ENCODE data around the gene ACSS1.

The ACSS1 gene

DNA sequence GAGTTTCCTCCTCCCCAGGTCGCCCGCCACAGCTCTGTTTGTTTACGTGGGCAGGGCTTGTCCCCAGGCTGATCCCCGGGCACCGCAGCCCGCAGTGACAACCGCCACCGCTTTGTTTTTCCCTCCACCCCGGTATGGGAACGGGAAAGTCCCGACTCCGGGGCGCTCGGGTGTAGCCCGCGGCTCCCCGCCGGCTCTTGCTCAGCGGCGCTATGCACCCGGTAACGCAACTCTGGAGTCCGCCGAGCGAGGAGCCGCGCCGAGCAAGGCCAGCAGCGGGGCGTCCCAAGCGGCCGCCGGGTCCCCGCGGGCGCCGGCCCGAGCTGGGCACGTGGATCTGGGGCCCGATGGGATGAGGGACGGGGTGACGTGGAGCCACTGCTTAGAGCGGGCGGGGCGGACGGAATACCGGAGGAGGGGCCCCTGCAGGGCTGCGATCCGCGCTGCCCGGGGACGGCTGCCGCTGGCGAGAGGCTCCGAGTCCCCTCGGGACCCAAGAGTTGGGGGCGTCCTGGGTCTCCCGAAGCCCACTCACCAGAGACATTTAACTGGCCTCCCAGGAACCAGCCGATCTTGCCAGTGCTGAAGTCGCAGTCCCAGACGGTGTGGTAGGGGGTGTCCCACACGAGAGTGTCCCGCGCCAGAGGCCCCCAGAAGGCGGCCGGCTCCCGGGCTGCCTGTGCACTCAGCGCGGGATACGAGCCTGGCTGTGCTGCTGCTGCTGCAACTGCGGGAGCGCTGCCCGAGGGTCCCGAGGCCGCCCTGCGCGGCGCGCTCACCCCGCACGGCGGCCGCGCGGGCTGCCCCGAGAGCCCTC, 497 bp downstream of the ACSS1 start:
- DNase-seq, result peak; percentile 89

DNA sequence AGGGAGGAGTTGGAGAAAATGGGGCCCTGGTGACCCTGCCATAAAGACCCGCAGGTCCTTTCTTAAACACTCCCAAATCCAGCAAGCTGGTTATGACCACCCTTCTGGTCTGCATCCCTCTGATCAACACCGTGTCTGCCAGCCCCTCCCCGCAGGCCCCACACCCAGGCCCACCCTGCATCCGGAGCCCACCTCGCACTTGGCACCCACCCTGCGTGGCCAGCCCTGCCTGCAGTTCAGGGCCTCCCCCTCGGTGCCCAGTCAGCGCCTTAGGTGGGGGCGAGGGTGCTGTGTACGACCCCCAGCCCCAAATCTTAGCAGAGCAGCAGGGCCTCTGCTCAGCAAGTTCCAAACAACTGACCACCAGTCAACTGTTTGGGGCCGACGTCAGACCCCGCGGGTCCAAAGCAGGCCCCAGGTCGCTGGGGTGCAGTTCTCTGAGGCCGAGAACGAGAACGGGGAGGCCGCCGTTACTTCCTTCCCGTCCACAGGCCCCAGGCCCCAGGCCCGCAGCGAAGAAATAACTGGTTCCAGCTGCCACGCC, 1.2 kb downstream of the ACSS1 start:
- DNase-seq, result no peak

DNA sequence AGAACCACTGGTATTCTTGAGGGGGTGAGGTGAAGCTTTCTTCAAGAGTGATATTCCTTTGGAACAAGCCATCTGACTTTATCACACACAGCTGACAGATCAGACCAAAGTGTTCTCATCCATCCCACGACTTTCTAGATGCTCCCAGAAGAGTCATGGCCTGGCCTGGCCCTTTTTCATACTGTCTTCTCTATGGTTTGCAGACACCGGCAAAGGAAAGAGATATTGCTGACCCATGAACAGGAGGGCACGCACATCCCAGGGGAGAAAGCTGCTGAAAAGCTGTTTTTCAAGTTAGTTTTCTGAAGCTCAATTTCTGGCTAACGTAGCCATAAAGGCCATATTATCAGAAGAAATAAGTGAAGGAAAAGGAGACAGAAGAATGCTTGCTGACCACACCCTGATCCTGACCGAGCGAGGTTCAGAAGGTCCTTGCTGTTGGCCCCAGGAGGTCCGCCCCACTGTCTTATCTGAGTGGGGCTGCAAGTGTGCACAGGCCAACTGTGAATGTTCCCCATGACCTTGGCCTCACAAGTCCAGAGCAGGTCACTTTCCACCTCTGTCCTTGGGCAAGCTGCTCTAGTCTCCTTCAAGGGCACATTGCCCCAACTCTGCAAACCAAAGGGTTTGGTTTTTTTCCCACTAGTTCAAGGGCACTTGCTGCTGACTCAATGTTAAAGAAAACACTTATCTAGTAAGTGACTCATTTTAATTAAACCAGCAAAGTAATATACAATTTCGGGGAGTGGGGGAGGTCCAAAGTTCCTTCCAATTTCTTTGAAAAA, 2.0 kb downstream of the ACSS1 start:
- no peak for DNase-seq

DNA sequence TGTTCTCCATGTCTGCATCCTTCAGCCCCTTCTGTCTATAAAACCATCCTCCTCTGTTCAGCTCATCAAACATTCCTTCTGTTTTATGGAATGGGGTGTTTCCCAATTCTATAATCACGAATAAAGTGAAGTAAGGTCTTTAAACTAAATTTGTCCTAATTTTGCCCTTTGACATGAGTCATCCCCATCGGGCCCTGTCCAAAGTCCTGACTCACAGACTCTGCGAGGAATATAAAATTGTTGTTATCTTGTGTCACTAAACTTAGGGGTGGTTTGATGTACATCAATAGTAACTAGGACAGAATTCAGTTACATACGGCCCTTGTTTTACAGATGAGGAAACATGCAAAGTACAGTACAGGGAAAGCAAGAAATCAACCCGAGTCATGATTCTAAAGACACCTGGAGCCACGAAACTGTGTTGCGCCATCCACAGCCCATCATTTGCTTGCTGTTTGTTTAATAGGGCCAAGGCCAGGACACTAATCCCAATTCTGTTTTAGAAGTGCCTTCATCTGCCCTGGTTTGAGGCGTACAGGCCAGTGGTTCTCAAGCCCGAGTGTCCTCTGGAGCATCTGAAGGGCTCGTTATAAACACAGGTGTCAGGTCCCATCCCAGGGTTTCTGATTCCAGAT, 2.8 kb downstream of the ACSS1 start:
- DNase-seq, result no peak

DNA sequence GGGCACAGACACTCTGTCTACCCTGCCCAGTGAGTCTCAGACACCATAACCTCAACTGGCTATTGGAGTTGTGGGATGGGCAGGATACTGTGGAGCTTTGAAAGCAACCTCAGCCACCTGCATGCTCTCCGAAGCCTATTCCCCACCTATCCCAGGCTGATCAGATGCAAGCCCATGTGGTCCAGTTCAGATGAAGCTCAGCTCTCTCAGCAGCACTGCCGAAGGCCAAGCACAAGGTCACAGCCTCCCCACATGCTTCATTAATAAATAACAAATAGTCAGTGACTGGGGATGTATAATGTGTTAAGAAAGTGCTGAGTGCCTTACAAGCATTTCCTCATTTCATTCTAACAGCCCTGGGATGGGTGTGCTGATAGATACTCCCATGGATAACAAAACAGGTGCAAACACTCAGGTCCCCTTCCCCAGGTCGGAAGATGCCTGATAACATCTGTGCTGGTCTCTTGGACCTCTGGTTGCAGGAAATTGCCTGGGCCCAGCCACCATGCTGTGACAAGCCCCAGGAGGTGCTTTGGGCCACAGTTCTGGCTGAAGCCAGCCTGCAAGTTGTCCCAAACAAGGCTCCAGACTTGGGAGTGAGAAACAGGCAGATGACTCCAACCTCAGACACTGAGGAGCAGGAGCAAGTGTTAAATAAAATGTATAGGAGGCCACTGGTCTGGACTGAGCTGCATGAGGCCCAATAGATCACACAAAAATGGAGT, 3.7 kb downstream of the ACSS1 start:
- no peak for DNase-seq

DNA sequence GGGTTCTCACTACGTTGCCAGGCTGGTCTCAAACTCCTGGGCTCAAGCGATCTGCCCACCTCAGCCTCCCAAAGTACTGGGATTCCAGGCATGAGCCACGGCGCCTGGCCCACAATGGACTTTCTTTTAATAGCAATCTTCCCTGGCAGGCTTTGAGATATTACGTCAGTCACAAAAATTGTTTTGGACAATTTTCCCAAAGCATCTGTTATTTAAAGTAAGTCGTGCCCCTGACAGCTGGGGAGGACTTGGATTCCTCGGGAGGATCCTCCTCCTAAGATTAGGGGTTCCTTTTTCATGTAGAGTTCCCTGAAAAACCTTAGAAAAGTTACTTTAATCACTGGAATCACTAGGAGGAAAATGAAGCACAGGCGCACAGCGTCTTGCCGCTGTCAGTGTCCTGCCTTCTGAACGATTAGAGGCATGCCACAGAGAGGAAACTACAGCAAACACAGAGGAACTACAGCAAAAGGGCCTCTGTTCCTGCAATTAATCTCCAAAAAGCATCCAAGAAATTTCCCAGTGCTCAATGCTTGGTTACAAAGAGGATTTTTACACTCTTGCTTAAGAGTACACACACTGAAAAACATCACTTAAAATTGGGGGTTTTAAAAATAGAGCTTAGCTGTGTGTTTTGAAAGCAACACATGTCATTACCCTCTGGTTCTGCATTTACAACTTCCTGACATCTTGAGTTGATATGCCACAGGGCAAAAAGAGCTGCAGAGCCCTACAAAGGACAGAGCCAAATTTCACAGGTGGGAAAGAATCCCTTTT, 4.5 kb downstream of the ACSS1 start:
- DNase-seq, result no peak

DNA sequence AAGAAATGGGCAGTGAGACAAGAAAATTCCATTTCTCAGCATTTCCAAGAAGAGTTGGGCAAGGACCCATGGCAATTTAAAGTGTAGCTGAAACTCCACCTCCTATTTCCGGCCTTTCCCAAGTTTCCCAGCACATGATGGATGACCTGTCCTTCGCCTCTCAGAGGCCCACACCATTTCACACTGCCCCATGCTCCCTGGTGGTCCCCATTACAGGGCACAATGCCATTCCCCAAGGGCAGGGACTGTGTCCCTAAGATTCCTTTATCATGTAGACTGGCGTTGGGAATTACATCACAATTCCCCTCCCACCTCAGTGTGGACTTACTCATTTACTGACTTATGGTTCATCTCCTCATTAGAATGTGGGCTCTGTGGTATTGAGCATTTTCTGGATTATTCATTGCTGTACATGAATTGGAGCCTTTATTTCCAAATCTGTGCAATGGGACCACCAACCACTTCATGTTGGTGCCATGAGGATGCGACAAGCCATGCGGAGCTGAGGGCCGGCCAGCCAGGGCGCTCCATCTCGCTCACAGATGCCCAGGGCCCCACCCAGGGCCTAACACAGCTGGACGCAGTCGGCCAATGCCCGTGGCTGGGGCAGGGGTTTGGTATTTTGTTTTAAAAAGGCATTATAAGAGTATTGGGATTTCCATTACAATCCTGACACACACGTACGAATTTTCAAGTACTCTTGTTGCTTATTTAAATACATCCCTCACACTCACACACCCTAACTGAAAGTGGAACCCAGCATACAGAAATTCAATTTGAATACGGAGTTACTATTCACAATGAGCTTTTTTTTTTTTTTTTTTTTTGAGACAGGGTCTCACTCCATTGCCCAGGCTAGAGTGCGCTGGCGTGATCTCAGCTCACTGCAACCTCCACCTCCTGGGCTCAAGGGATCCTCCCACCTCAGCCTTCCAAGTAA, 5.4 kb downstream of the ACSS1 start:
- DNase-seq, result no peak

DNA sequence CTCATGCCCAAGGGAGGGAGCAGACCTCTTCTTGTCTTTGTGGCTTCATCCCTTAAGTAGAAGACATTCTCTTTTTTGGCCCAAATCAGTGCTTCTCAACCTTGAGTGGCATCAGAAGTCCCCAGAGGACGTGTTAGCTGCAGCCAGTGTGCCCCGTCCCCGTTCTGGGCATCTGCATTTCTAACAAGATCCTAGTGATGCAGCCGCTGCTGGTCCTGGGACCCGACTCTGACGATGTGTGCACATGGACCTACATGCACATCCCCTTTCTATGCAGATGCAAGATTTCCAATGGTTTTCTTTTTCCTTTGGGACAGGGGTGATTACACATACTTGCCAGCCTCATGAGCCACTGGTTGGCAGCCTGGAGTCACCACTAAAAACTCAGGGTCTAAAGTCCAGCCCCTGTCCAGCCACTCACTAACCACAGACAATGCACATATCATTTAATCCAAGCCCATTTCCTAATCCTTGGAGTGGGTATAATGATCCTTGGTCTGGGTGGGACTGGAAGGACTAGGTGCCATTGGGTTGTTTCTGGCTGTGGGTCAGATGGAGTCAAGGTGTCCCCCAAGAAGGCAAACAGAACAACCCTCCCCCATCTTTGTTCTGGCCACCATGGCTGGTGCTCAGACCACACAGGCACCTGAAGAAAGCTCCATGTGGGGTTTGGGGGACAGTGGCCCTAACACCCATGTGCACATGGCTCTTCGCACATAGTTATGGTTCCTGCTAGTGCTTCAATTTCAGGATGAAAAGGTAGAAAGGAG, 6.4 kb downstream of the ACSS1 start:
- no peak for DNase-seq

DNA sequence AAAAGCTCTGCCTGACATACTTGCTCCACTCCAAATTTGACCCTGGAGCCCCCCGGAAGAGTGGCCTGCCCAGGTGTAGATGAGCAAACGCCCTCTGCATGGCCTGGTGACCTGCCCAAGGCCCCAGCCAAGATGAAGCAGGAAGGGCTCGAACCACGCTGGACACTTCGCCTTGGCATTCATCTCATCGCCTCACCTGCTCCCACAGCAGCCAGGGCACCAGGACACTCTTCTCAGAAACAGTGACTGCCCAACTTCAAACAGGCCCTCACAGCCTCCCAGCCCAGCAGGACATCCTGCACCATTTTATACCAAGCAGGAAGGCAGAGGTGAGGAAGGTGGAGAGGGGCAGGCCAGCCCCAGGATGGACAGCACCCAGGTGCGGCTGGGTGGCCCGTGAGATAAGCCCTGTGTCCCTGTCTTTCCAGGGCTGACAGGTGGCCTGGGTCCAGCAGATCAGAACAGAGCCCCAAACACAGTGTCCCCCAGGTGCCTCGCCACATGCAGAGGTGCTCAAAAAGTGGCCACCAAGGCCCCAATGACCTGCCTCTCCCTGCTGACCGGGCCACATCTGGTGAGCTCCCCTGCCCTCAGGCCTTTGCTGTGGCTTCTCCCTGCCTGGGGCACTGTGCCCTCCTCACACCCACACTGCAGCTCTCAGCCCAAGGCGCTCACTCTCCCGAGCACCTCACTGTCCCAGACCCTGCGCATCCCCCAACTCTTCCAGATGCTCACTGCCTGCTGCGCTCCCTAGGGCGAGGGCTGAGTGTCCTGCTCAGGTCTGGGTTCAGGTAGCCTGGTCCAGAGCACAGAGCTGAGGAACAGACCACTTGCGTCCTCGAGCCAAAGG, 7.2 kb downstream of the ACSS1 start:
- no peak for DNase-seq

DNA sequence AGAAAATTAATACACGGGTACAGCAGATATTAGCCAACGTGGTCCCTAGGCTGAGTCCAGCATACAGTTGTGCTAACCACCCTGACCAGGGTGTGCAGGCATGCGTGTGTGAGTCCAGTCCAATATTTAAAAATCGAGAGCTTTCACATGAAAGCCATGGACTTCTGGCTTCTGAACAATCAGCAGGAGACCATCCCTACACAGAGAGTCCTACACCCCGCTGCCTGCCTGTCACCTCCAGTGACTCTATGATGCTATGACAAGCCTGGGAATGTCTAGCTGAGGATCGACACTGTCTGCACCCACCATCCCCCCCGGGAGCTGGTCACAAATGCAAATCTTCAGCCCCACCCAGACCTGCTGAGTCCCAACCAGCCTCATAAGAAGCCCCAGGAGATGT, 7.9 kb downstream of the ACSS1 start:
- DNase-seq, result no peak

DNA sequence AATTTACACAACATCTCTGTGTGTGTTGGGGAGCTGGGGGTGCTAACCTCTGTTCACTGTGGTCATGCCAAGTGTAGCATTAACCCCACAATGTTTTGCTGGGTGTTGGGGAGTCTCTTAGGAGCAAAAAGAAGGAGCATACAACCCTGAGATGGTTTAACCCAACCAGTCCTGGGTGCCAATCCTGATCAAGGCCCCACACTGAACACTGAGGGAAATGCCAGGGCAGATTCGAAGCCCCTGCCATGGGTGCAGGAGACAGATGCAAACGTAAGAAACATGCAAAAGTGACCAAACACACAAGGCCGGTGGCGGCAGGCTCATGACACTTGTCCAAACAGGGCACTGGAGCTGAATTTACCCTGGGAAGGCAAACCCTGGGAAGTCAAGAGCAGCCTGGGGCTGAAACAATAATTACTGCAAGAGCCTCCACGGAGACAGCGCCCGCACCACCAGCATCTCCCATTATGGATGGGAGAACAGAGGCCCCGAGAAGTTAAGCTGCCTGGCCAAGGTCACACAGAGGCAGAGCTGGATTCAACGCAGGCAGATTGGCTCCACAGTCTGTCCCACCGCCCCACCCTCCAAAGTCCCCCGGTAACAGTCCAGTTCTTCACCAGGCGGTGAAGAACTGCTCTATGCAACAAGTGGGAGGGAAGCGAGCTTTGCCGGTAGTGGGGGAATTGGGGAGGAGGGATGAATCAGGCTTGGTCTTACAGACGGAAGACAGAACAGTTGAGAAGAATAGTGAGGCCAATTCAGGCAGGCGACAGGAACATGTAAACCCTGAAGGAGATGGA, 8.5 kb downstream of the ACSS1 start:
- no peak for DNase-seq

DNA sequence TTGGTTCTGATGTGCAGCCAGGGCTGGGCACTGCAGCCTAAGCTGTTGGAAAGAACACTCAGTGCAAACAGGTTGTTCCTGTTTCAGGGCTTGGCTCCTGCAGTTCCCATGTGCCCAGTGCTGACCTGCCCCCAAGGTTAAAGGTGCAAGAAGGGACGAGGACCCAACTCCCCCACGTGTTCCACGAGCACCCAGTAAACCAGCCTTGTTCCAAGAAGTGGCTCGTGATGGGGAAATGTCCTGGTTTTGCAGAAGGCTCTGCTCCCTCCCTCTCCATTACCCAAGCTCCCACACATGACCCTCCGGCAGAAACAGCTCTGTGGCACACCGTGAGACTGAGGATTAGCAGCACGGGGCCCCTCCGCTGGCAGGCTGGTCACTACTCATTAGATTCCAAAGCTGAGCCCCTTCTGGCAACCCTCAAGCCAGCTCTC, 9.4 kb downstream of the ACSS1 start:
- no peak for DNase-seq

DNA sequence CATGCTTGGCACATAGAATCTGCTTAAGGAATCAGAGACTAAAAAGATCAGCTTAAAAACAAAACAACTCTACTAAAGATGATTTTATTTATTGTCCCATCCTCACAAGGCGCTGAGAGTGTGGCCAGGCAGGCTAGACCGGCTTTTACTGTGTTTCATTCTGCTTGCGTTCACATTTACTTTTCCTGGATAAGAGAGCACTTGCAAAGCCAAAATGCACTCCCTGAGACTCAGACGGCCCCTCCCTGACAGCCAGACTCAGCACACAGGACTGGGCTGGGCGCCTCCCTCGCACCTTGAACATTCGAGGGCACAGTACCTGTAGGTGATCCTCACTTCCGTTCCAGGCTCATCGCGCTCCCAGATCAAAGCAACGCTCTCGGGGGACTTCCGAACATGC, 10.2 kb downstream of the ACSS1 start:
- peak; percentile 30 for DNase-seq

DNA sequence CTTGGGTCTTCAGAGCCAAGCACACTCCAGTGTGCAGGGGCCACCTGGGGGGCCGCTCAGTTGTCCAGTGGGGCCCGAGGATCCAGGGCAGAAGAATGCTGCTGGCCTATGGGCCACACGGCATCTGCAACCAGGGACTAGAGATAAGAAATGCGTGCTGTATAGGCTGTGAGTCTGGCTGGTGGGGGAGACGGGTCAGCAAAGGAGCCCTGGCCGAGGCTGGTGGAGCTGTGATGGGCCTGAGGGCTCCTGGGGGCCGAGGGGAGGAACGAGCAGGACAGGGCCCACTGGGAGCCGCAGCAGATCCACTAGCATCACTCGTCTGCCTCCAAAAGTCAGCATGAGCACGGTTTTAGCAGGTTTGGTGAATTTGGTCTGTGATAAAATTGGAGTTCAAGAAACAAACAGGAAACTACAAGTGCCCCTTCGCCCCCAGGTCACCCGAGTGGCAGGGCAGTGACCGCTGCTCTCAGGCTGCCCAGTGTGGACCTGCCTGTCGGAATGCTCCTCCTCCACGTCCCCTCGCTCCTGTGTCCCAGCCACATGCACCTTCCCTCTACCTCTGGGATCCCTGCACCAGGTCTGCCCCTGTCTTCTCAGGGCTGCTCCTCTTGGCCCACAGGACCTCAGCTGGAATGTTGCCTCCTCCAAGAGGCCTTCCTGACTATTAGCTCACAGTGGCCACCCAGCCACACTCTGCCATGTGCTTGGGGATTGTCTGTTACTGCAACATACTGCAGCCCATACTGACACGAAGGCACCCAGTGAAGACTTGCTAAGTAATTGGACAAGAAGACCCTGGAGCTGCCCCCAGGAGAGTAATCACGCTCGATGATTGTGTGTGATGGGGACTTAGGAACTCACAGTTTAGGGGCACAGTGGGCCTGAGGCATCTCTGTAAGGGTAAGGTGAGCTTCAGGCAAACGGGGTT, 10.9 kb downstream of the ACSS1 start:
- DNase-seq, result no peak

DNA sequence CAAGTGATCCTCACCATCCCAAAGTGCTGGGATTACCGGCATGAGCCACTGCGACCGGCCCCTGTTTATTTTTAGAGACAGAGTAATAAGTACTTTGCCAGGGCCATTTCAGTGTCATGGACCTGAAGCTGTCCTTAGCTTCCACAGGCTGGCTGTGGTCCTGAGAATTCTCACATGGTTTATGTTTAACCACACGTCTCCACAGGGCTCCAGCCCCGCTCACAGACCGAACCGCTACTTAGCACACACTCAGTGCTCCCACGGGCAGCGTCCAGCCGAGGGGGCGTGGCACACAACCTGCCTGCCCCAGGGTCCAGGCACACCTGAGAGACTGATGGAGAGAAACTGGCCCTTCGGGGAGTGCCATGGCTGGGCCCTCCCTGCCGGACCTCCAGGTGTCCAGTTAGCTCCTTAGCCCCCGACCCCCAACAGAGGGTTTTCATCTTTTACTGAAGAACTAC, 11.7 kb downstream of the ACSS1 start:
- DNase-seq, result no peak

DNA sequence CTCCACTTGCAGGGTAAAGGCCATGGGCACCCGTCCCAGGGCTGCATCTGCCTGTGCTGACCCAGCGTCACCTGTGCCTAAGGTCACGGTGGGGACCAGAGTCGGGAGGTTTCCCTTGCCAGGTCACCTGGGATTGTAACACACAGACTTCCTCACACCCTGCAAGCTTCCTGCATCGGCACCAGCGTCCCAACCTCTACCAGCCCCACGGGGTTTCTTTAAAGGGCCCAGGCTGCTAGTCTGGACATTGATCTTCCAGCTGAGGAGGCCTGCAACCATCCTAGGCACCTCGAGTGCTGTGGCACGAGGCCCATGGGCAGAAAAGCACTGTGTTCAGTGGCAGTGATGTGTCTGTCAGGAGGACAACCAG, 12.6 kb downstream of the ACSS1 start:
- no peak for DNase-seq
